GM10266 (cell line): ENCODE data around the gene AHSG.
"Not testable (repeated sequence)": the region's sequence is repeated elsewhere in the genome, so short reads cannot be mapped to it uniquely, and the experiment has no call there.

Experiments
- DNase-seq: peaks from one replicate; pipeline ENCODE4 v3.0.0; 2012; ENCODE audit errors: extremely low spot score
- CTCF ChIP-seq: IDR thresholded peaks from 2 replicates; pipeline ENCODE4 v1.5.1; 2012; ENCODE audit warnings: mild to moderate bottlenecking, low read depth; ENCODE audit not compliant: control insufficient read depth, insufficient read depth; ENCODE audit errors: missing control alignments

The AHSG gene

GRCh38 chr3:186627852-186628414 lies 15.1 kb downstream of the AHSG start:
- TF ChIP-seq CTCF = no peak
- DNase-seq = no peak

- no peak for DNase-seq
- no peak for TF ChIP-seq CTCF
These were observed 15.9 kb downstream of the AHSG start for GRCh38 chr3:186628756-186629155.

- no peak for DNase-seq
- TF ChIP-seq CTCF = no peak
These were observed 18.2 kb downstream of the AHSG start for GRCh38 chr3:186630950-186631641.

GRCh38 chr3:186633481-186633880 lies 20.6 kb downstream of the AHSG start:
- DNase-seq = no peak
- no peak for TF ChIP-seq CTCF

GRCh38 chr3:186634207-186634606 lies 21.3 kb downstream of the AHSG start:
- not testable (repeated sequence) for DNase-seq

GRCh38 chr3:186635532-186635931 lies 22.7 kb downstream of the AHSG start:
- no peak for DNase-seq
- no peak for TF ChIP-seq CTCF

- no peak for TF ChIP-seq CTCF
These were observed 23.7 kb downstream of the AHSG start for GRCh38 chr3:186636536-186636935.

More at GRCh38 chr3:186636536-186636935, 23.7 kb downstream of the AHSG start:
- DNase-seq = no peak
